ENCODE results near the gene CAMSAP2.

Gene CAMSAP2

GRCh38 chr1:200837931-200838571 is 99.4 kb downstream of the CAMSAP2 start:
- intact Hi-C loops (cut with DNase I) = loop anchor here (2.0 kb wide), 1 partner anchor 215 kb away; no protein-coding TSS in a partner anchor
- DNase-seq = no peak

GRCh38 chr1:200838676-200839445 is 100.2 kb downstream of the CAMSAP2 start:
- no peak for DNase-seq
- intact Hi-C loops (cut with DNase I) = loop anchor here (2.0 kb wide), 1 partner anchor 216 kb away; no protein-coding TSS in a partner anchor

GRCh38 chr1:200845360-200845759 is 106.7 kb downstream of the CAMSAP2 start:
- DNase-seq = no peak
- intact Hi-C loops (cut with DNase I) = no loop called here

GRCh38 chr1:200846398-200846797 is 107.7 kb downstream of the CAMSAP2 start:
- intact Hi-C loops (cut with DNase I) = no loop called here
- DNase-seq = no peak

- DNase-seq = no peak
- intact Hi-C loops (cut with DNase I) = no loop called here
Measured at GRCh38 chr1:200849430-200849829, 110.7 kb downstream of the CAMSAP2 start.

- intact Hi-C loops (cut with DNase I) = no loop called here
- no peak for DNase-seq
Measured at GRCh38 chr1:200850554-200850953, 111.9 kb downstream of the CAMSAP2 start.

GRCh38 chr1:200856716-200857357 is 118.1 kb downstream of the CAMSAP2 start:
- intact Hi-C loops (cut with DNase I) = no loop called here
- DNase-seq = no peak

- DNase-seq = no peak
- intact Hi-C loops (cut with DNase I) = no loop called here
Measured at GRCh38 chr1:200857804-200858203, 119.1 kb downstream of the CAMSAP2 start.

GRCh38 chr1:200861937-200862647 is 123.4 kb downstream of the CAMSAP2 start:
- intact Hi-C loops (cut with DNase I) = no loop called here
- no peak for DNase-seq

GRCh38 chr1:200862713-200863415 is 124.2 kb downstream of the CAMSAP2 start:
- no peak for DNase-seq
- intact Hi-C loops (cut with DNase I) = no loop called here

GRCh38 chr1:200866116-200866515 is 127.4 kb downstream of the CAMSAP2 start:
- intact Hi-C loops (cut with DNase I) = no loop called here
- DNase-seq = no peak

- intact Hi-C loops (cut with DNase I) = no loop called here
- no peak for DNase-seq
Measured at GRCh38 chr1:200866521-200866920, 127.8 kb downstream of the CAMSAP2 start.

- intact Hi-C loops (cut with DNase I) = no loop called here
- DNase-seq = no peak
Measured at GRCh38 chr1:200867018-200867811, 128.5 kb downstream of the CAMSAP2 start.

- no peak for DNase-seq
- intact Hi-C loops (cut with DNase I) = no loop called here
Measured at GRCh38 chr1:200869376-200869752, 130.7 kb downstream of the CAMSAP2 start.

- no peak for DNase-seq
- intact Hi-C loops (cut with DNase I) = no loop called here
Measured at GRCh38 chr1:200869753-200870391, 131.2 kb downstream of the CAMSAP2 start.

- intact Hi-C loops (cut with DNase I) = no loop called here
- DNase-seq = peak in 1 of 10 donors; percentile 55
Measured at GRCh38 chr1:200872446-200873115, 133.9 kb downstream of the CAMSAP2 start, which contains the start of gene GPR25. GPR25 (plus strand) TSS chr1:200872981; CDS start chr1:200873038, 57 bp downstream.

- DNase-seq = peak in 2 of 10 donors; percentile 71 to 87
- intact Hi-C loops (cut with DNase I) = no loop called here
Measured at GRCh38 chr1:200873116-200873670, 134.5 kb downstream of the CAMSAP2 start.

Data from posterior cingulate gyrus (tissue), 11 donors.